ENCODE measurements around the gene DLG5. TPM values are rescaled to one million over a fixed set of nuclear protein-coding genes. Genes with fewer than 3 reads are reported as not detected.

Gene DLG5
- total RNA-seq, 1 experiment from 2014 or later = 81.7 TPM

DNA sequence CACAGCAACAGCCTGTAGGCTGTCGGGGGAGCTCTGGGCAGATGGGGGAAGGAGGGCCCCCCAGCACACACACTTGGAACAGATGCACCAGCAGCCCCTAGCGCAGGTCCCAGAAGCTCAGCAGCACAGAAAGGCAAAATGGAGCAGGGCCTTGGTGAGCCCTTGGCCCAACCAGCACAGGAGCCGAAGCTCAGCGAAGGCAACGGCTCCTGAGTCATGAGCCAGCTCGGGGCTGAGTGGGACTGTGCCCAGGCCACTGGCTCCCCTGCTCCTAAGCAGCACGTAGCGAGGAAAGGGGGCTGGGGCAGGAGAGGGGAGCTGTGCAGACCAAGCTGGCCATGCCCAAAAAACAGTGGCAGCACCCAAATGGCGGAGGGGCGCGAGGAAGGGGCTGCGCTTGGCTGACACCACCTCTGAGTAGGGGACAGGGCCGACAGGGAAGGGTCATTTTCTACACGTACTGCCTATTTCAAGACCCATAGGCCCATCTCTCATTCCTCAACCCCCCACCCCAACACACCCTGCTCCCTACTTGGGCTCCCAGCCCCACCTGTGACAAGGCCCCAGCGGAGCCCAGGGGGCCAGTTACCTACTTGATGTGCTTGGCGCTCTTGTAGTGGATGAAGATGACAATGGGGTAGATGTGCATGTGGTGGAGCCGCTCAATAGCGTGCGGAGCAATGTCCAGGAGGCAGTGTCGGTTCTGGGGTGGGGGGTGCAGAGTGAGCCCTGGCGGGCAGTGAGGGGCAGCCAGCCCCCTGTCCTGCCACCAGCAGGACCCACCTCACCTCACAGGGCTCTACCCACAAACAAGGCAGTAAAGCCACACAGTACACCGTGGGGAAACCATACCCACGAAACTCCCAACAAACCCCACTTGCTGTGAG, 132.1 kb downstream of the DLG5 start:
- DNase-seq = no peak
- Histone ChIP-seq H3K36me3 (ENCODE audit: low read depth) (peaks cover 10% of the 10 kb centered on the region; the same call in 1 of the 2 replicates), H3F3A (ENCODE audit: insufficient read depth, low read depth) (no peaks in the 10 kb centered on the region), H3K4me1 (replicated peaks; ENCODE audit: insufficient read depth) (no peaks in the 10 kb centered on the region), H3K4me3 (no peak overlapping the region), H4K20me1 (ENCODE audit: insufficient read depth) (no peaks in the 10 kb centered on the region), H3K27ac (no peak overlapping the region), H3K9me2 (ENCODE audit: insufficient read depth) (no peaks in the 10 kb centered on the region), H3K9me3 (ENCODE audit: insufficient read depth, low read depth) (no peaks in the 10 kb centered on the region), H3K4me2 (no peak overlapping the region), H3K27me3 (ENCODE audit: insufficient read depth, low read depth) (no peaks in the 10 kb centered on the region), H3K79me2 (ENCODE audit: low read depth) (no peaks in the 10 kb centered on the region), H2AFZ (no peak overlapping the region)
- no TSS peak for BruUV-seq (replicated peaks)
- ChIA-PET POLR2A (ENCODE audit: unreplicated experiment) (no interaction called here), CTCF (no interaction called here)
- TF ChIP-seq EZH2 (IDR thresholded peaks at IDR 0.05; ENCODE audit: low read depth) = no peak
- TF ChIP-seq, protein P1, sequence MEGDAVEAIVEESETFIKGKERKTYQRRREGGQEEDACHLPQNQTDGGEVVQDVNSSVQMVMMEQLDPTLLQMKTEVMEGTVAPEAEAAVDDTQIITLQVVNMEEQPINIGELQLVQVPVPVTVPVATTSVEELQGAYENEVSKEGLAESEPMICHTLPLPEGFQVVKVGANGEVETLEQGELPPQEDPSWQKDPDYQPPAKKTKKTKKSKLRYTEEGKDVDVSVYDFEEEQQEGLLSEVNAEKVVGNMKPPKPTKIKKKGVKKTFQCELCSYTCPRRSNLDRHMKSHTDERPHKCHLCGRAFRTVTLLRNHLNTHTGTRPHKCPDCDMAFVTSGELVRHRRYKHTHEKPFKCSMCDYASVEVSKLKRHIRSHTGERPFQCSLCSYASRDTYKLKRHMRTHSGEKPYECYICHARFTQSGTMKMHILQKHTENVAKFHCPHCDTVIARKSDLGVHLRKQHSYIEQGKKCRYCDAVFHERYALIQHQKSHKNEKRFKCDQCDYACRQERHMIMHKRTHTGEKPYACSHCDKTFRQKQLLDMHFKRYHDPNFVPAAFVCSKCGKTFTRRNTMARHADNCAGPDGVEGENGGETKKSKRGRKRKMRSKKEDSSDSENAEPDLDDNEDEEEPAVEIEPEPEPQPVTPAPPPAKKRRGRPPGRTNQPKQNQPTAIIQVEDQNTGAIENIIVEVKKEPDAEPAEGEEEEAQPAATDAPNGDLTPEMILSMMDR (conservative IDR thresholded peaks at IDR 0.05) = no peak
- intact Hi-C loops (cut with micrococcal nuclease; ENCODE audit: unreplicated experiment) = no loop called here

DNA sequence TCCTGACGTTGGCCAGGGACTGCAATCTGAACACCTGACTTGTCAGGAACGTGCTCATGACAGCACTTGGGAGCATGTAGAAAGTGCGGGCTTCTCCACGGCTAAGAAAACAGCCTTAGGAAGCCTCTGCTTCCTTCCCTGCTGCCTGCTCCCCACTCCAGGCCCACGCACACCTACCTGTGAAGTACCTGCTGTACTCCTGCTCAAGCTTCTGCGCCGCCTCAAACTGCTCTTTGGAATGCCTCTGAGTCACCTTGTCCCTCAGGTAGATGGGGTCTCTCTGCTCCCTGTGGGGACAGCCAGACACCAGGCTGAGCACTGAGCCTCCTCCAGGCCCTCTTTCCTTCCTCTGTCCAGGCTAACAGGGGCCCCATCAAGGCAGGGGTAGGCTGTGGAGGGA, 132.7 kb downstream of the DLG5 start:
- no peaks in the 10 kb centered on the region for H3F3A ChIP-seq (ENCODE audit: insufficient read depth, low read depth)
- H2AFZ ChIP-seq = no peak overlapping the region
- POLR2A ChIA-PET (ENCODE audit: unreplicated experiment) = no interaction called here
- H3K4me2 ChIP-seq = no peak overlapping the region
- intact Hi-C loops (cut with micrococcal nuclease; ENCODE audit: unreplicated experiment) = no loop called here
- no peaks in the 10 kb centered on the region for H3K9me2 ChIP-seq (ENCODE audit: insufficient read depth)
- TF ChIP-seq, protein P1 (conservative IDR thresholded peaks at IDR 0.05) = no peak
- no peak for TF ChIP-seq EZH2 (IDR thresholded peaks at IDR 0.05; ENCODE audit: low read depth)
- H3K4me3 ChIP-seq = no peak overlapping the region
- no peaks in the 10 kb centered on the region for H3K4me1 ChIP-seq (replicated peaks; ENCODE audit: insufficient read depth)
- CTCF ChIA-PET = no interaction called here
- no peaks in the 10 kb centered on the region for H3K27me3 ChIP-seq (ENCODE audit: insufficient read depth, low read depth)
- H3K9me3 ChIP-seq (ENCODE audit: insufficient read depth, low read depth) = no peaks in the 10 kb centered on the region
- H3K27ac ChIP-seq = no peak overlapping the region
- 0 out of 2 replicates have a peak, but pooled peaks cover 3% of the 10 kb centered on the region for H3K36me3 ChIP-seq (ENCODE audit: low read depth)
- H3K79me2 ChIP-seq (ENCODE audit: low read depth) = no peaks in the 10 kb centered on the region
- DNase-seq = no peak
- BruUV-seq (replicated peaks) = no TSS peak
- no peaks in the 10 kb centered on the region for H4K20me1 ChIP-seq (ENCODE audit: insufficient read depth)

DNA sequence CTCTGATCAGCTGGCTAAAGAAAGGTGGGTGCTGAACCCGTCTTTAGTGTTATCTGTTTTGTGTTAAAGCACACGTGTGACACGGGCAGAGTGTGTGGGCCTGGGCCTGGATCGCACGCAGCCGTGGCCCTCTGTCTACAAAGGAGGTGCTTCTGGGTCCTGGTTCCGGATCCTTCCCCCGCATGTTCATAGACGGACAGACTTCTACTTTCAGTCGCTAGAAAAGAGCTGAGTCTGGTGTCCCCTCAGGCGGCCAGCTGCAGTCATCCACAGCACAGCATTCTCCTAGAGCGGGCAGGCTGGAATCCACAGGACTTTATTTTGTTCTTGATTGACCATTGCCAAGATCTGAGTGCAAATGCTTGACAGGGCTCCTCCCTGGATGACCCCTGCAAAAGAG, 134.4 kb downstream of the DLG5 start:
- H3K4me2 ChIP-seq = no peak overlapping the region
- no peak for DNase-seq
- H3K27ac ChIP-seq = no peak overlapping the region
- no peaks in the 10 kb centered on the region for H4K20me1 ChIP-seq (ENCODE audit: insufficient read depth)
- ChIA-PET CTCF (no interaction called here), POLR2A (ENCODE audit: unreplicated experiment) (no interaction called here)
- no TSS peak for BruUV-seq (replicated peaks)
- H3K4me3 ChIP-seq = no peak overlapping the region
- no peaks in the 10 kb centered on the region for H3F3A ChIP-seq (ENCODE audit: insufficient read depth, low read depth)
- intact Hi-C loops (cut with micrococcal nuclease; ENCODE audit: unreplicated experiment) = no loop called here
- 0 out of 2 replicates have a peak, but pooled peaks cover 3% of the 10 kb centered on the region for H3K36me3 ChIP-seq (ENCODE audit: low read depth)
- TF ChIP-seq EZH2 (IDR thresholded peaks at IDR 0.05; ENCODE audit: low read depth) = no peak
- TF ChIP-seq, protein P1 (conservative IDR thresholded peaks at IDR 0.05) = no peak
- no peaks in the 10 kb centered on the region for H3K27me3 ChIP-seq (ENCODE audit: insufficient read depth, low read depth)
- H3K79me2 ChIP-seq (ENCODE audit: low read depth) = no peaks in the 10 kb centered on the region
- no peaks in the 10 kb centered on the region for H3K4me1 ChIP-seq (replicated peaks; ENCODE audit: insufficient read depth)
- no peak overlapping the region for H2AFZ ChIP-seq
- no peaks in the 10 kb centered on the region for H3K9me3 ChIP-seq (ENCODE audit: insufficient read depth, low read depth)
- no peaks in the 10 kb centered on the region for H3K9me2 ChIP-seq (ENCODE audit: insufficient read depth)

Data from PC-9 (cell line).